H9 (cell line): ENCODE data around the gene LYPD6. TPM values are rescaled to one million over a fixed set of nuclear protein-coding genes. Genes with fewer than 3 reads are reported as not detected.

ENCODE experiments used
- DNase-seq: peaks from one replicate; pipeline ENCODE4 v3.0.0-alpha.2; 2017
- H2AFZ ChIP-seq: one replicate; pipeline ENCODE4 v1.6.1; 2013; ENCODE audit warnings: mild to moderate bottlenecking, low read length, control low read depth, moderate library complexity
- H2AK5ac ChIP-seq: 2 replicates; pipeline ENCODE4 v1.6.1; 2013; ENCODE audit warnings: low read length, control low read depth, mixed read lengths; ENCODE audit not compliant: insufficient read length
- H2BK120ac ChIP-seq: one replicate; pipeline ENCODE4 v1.6.1; 2013; ENCODE audit warnings: low read depth, mild to moderate bottlenecking, low read length, control low read depth, inconsistent platforms; ENCODE audit not compliant: poor library complexity, severe bottlenecking
- H2BK12ac ChIP-seq: 2 replicates; pipeline ENCODE4 v1.6.1; 2013; ENCODE audit warnings: low read length, control low read depth, mixed read lengths, low read depth; ENCODE audit not compliant: insufficient read length
- H2BK15ac ChIP-seq: 2 replicates; pipeline ENCODE4 v1.6.1; 2013; ENCODE audit warnings: low read depth, low read length, control low read depth
- H2BK20ac ChIP-seq: one replicate; pipeline ENCODE4 v1.6.1; 2013; ENCODE audit warnings: low read depth, mild to moderate bottlenecking, low read length, control low read depth, inconsistent platforms; ENCODE audit not compliant: poor library complexity, severe bottlenecking
- H2BK5ac ChIP-seq: 2 replicates; pipeline ENCODE4 v1.6.1; 2013; ENCODE audit warnings: low read length, control low read depth, mixed read lengths; ENCODE audit not compliant: insufficient read length
- H3K14ac ChIP-seq: 2 replicates; pipeline ENCODE4 v1.6.1; 2013; ENCODE audit warnings: low read length, control low read depth; ENCODE audit not compliant: insufficient read depth
- H3K18ac ChIP-seq: 2 replicates; pipeline ENCODE4 v1.6.1; 2013; ENCODE audit warnings: low read depth, mild to moderate bottlenecking, mixed read lengths, low read length, control low read depth; ENCODE audit not compliant: insufficient read length
- H3K23ac ChIP-seq: 2 replicates; pipeline ENCODE4 v1.6.1; 2013; ENCODE audit warnings: low read length, control low read depth, mixed read lengths, low read depth; ENCODE audit not compliant: insufficient read length
- H3K23me2 ChIP-seq: 2 replicates; pipeline ENCODE4 v1.6.1; 2013; ENCODE audit warnings: low read depth, mild to moderate bottlenecking, mixed read lengths, low read length, control low read depth; ENCODE audit not compliant: insufficient read length, poor library complexity, severe bottlenecking
- H3K27ac ChIP-seq: 2 replicates; pipeline ENCODE4 v1.5.1; 2013; ENCODE audit warnings: low read length, control low read depth, mixed read lengths, low read depth; ENCODE audit not compliant: insufficient read length
- H3K27me3 ChIP-seq: 2 replicates; pipeline ENCODE4 v1.6.1; 2013; ENCODE audit warnings: low read length, control low read depth, inconsistent platforms; ENCODE audit not compliant: insufficient read depth
- H3K4ac ChIP-seq: 2 replicates; pipeline ENCODE4 v1.6.1; 2013; ENCODE audit warnings: low read depth, mild to moderate bottlenecking, control low read depth, inconsistent platforms, low read length, moderate library complexity
- H3K4me1 ChIP-seq: 2 replicates; pipeline ENCODE4 v1.6.1; 2013; ENCODE audit warnings: low read length, control low read depth, inconsistent platforms; ENCODE audit not compliant: insufficient read depth
- H3K4me2 ChIP-seq: 2 replicates; pipeline ENCODE4 v1.6.1; 2013; ENCODE audit warnings: low read length, control low read depth, mixed read lengths; ENCODE audit not compliant: insufficient read length, insufficient read depth
- H3K56ac ChIP-seq: 2 replicates; pipeline ENCODE4 v1.6.1; 2013; ENCODE audit warnings: low read depth, mild to moderate bottlenecking, mixed read lengths, low read length, control low read depth; ENCODE audit not compliant: insufficient read length
- H3K79me1 ChIP-seq: 2 replicates; pipeline ENCODE4 v1.6.1; 2013; ENCODE audit warnings: low read depth, mild to moderate bottlenecking, moderate library complexity, low read length, control low read depth, inconsistent platforms; ENCODE audit not compliant: insufficient read depth, poor library complexity, severe bottlenecking
- H3K79me2 ChIP-seq: 2 replicates; pipeline ENCODE4 v1.6.1; 2013; ENCODE audit warnings: low read length, control low read depth, inconsistent platforms; ENCODE audit not compliant: insufficient read depth
- H3K9ac ChIP-seq: 2 replicates; pipeline ENCODE4 v1.6.1; 2013; ENCODE audit warnings: low read length, control low read depth, mixed read lengths; ENCODE audit not compliant: insufficient read length; ENCODE audit errors: extremely low read depth
- H3K9me3 ChIP-seq: one replicate; pipeline ENCODE4 v1.6.1; 2013; ENCODE audit warnings: low read depth, low read length, inconsistent platforms; ENCODE audit not compliant: control insufficient read depth
- H3T11ph ChIP-seq: one replicate; pipeline ENCODE4 v1.6.1; 2013; ENCODE audit warnings: mild to moderate bottlenecking, low read length, control low read depth, inconsistent platforms
- H4K20me1 ChIP-seq: one replicate; pipeline ENCODE4 v1.6.1; 2013; ENCODE audit not compliant: control insufficient read depth, insufficient read length, insufficient read depth
- H4K5ac ChIP-seq: 2 replicates; pipeline ENCODE4 v1.6.1; 2013; ENCODE audit warnings: low read depth, mild to moderate bottlenecking, mixed read lengths, low read length, control low read depth; ENCODE audit not compliant: insufficient read length
- H4K8ac ChIP-seq: replicated peaks from 2 replicates; pipeline ENCODE4 v1.6.1; 2013; ENCODE audit warnings: low read length, control low read depth, mixed read lengths, low read depth; ENCODE audit not compliant: insufficient read length
- H4K91ac ChIP-seq: 2 replicates; pipeline ENCODE4 v1.6.1; 2013; ENCODE audit warnings: low read depth, mild to moderate bottlenecking, moderate library complexity, mixed read lengths, low read length, control low read depth; ENCODE audit not compliant: insufficient read length
- H3K27ac Mint-ChIP-seq, 3 experiments: 2 replicates in 2 of 3; 3 replicates in 1 of 3; pipeline ENCODE4 v1.8.0; 2020 to 2021; ENCODE audit warnings: mixed read lengths in 3 of 3, mild to moderate bottlenecking in 1 of 3, moderate library complexity in 1 of 3
- H3K27me3 Mint-ChIP-seq: 2 replicates; pipeline ENCODE4 v1.8.0; 2021; ENCODE audit warnings: low read depth, mild to moderate bottlenecking, moderate library complexity, mixed read lengths
- H3K36me3 Mint-ChIP-seq, 3 experiments: 2 replicates in 2 of 3; 3 replicates in 1 of 3; pipeline ENCODE4 v1.8.0; 2020 to 2021; ENCODE audit warnings: low read depth in 3 of 3, mixed read lengths in 3 of 3; ENCODE audit not compliant: insufficient read depth in 1 of 3
- H3K4me1 Mint-ChIP-seq, 2 experiments: 2 replicates each; pipeline ENCODE4 v1.8.0; 2020; ENCODE audit warnings: mixed read lengths in 2 of 2
- H3K4me3 Mint-ChIP-seq, 2 experiments: 2 replicates in 1 of 2; 3 replicates in 1 of 2; pipeline ENCODE4 v1.8.0; 2020 to 2021; ENCODE audit warnings: mild to moderate bottlenecking in 2 of 2, mixed read lengths in 2 of 2, moderate library complexity in 1 of 2
- H3K9me3 Mint-ChIP-seq, 2 experiments: 2 replicates in 1 of 2; 3 replicates in 1 of 2; pipeline ENCODE4 v1.8.0; 2020; ENCODE audit warnings: mild to moderate bottlenecking in 2 of 2, mixed read lengths in 2 of 2, moderate library complexity in 1 of 2
- WGBS: extraction: QIAGEN DNeasy Blood & Tissue Kit; methylation state at CpG from one replicate; pipeline ENCODE4 v1.1.7; 2013; ENCODE audit warnings: missing lambda C conversion rate, low lambda C conversion rate, mixed read lengths; ENCODE audit not compliant: insufficient read length; ENCODE audit errors: extremely low coverage; 5-methylcytosine and 5-hydroxymethylcytosine counted together
- total RNA-seq: library from RNA; stranded (reverse); gene quantifications from 2 replicates; pipeline ENCODE4 v1.2.1, GENCODE V29; 2021
- TF ChIP-seq, protein P1 (sequence below): fragments of 200-600 bp; sonication (generic); conservative IDR thresholded peaks from 3 replicates; pipeline ENCODE4 v1.8.0; 2021; ENCODE audit warnings: antibody characterized with exemption, mild to moderate bottlenecking

Gene LYPD6
- total RNA-seq, 1 experiment from 2014 or later: 3.0 TPM

DNA sequence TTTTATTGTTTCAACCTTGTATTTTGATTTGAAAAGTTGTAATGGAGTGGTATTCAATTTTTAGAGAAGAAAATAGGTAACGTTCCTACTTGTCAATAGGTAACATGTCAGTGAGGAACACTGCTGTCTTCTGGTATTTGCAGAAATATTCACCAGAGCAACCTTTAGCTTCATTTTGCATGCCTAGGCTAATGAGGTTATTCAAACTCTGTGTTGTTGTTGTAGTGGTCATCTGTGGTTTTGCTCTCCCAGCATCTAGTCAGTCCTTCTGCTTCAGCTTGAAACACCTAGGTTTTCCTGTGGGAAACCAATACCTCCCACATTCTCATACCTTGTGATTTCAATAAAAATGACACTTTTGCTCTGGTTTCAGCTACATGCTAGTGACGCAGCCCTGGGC lies 98.4 kb downstream of the LYPD6 start:
- no peaks in the 10 kb centered on the region for H3K79me2 ChIP-seq
- no peaks in the 10 kb centered on the region for H3K79me1 ChIP-seq
- no peaks in the 10 kb centered on the region for H3K9me3 ChIP-seq
- WGBS: no CpG with 5 or more reads among the region's 2 CpGs
- no peak overlapping the region for H3K4me3 Mint-ChIP-seq
- no peaks in the 10 kb centered on the region for H3K27me3 Mint-ChIP-seq
- no peak overlapping the region for H2BK120ac ChIP-seq
- H2BK12ac ChIP-seq: no peak overlapping the region
- H2BK15ac ChIP-seq: no peak overlapping the region
- H2BK5ac ChIP-seq: no peak overlapping the region
- DNase-seq: no peak
- H2AK5ac ChIP-seq: no peak overlapping the region
- H4K91ac ChIP-seq: no peak overlapping the region
- H3K4ac ChIP-seq: no peak overlapping the region
- TF ChIP-seq, protein P1, sequence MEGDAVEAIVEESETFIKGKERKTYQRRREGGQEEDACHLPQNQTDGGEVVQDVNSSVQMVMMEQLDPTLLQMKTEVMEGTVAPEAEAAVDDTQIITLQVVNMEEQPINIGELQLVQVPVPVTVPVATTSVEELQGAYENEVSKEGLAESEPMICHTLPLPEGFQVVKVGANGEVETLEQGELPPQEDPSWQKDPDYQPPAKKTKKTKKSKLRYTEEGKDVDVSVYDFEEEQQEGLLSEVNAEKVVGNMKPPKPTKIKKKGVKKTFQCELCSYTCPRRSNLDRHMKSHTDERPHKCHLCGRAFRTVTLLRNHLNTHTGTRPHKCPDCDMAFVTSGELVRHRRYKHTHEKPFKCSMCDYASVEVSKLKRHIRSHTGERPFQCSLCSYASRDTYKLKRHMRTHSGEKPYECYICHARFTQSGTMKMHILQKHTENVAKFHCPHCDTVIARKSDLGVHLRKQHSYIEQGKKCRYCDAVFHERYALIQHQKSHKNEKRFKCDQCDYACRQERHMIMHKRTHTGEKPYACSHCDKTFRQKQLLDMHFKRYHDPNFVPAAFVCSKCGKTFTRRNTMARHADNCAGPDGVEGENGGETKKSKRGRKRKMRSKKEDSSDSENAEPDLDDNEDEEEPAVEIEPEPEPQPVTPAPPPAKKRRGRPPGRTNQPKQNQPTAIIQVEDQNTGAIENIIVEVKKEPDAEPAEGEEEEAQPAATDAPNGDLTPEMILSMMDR: no peak
- no peak overlapping the region for H3K23ac ChIP-seq
- no peak overlapping the region for H3K18ac ChIP-seq
- H3K27ac ChIP-seq: no peak overlapping the region
- H4K20me1 ChIP-seq: no peaks in the 10 kb centered on the region
- no peaks in the 10 kb centered on the region for H3K9me3 Mint-ChIP-seq
- H3K23me2 ChIP-seq: no peaks in the 10 kb centered on the region
- no peak overlapping the region for H3T11ph ChIP-seq
- no peak overlapping the region for H2BK20ac ChIP-seq
- no peak overlapping the region for H4K5ac ChIP-seq
- H2AFZ ChIP-seq: no peak overlapping the region
- no peaks in the 10 kb centered on the region for H3K36me3 Mint-ChIP-seq
- H3K27me3 ChIP-seq: no peaks in the 10 kb centered on the region
- H4K8ac ChIP-seq: no peak overlapping the region
- H3K9ac ChIP-seq: no peak overlapping the region
- H3K56ac ChIP-seq: no peak overlapping the region
- no peak overlapping the region for H3K14ac ChIP-seq
- H3K4me1 ChIP-seq: no peaks in the 10 kb centered on the region
- no peak overlapping the region for H3K4me2 ChIP-seq
- peaks cover 6 to 8% of the 10 kb centered on the region in 2 experiments; a peak in 3 of 4 replicates for H3K4me1 Mint-ChIP-seq
- H3K27ac Mint-ChIP-seq: no peak overlapping the region
